K562 (cell line): Measurements from ENCODE around the gene PRICKLE2. TPM values are rescaled to one million over a fixed set of nuclear protein-coding genes. Genes with fewer than 3 reads are reported as not detected.

Source experiments
- ATAC-seq: fragments of 200-7000 bp; cut with Tn5 transposase; 3 replicates; pipeline ENCODE4 v1.9.1; 2020; ENCODE audit warnings: moderate library complexity
- BruUV-seq: library from RNA; stranded (reverse); fragments of 400-500 nt; replicated peaks from 2 replicates; lab custom pipeline; 2021; lab: Mats Ljungman, UMichigan
- CTCF ChIA-PET: fragments of 300-600 bp; formaldehyde crosslinking; extraction: SDS; loops from one replicate; lab custom pipeline; 2021; ENCODE audit warnings: low intra/inter-chr PET ratio; lab: Yijun Ruan, JAX
- POLR2A ChIA-PET: fragments of 300-600, 350-650 bp; sonication (Branson Sonifier 250); formaldehyde crosslinking; extraction: SDS; loops from one replicate; lab custom pipeline; 2021; ENCODE audit warnings: antibody characterized with exemption, inconsistent platforms; lab: Yijun Ruan, JAX
- DNase-seq, 4 experiments: peaks; one replicate each; pipeline versions ENCODE4 v3.0.0 to v3.0.0-alpha.2; 2011 to 2018; ENCODE audit warnings: low spot score in 3 of 4, mixed read lengths in 3 of 4; ENCODE audit errors: extremely low read depth in 1 of 4
- FAIRE-seq: peaks from 2 replicates; lab custom pipeline; 2011; peaks lifted over from hg19 to GRCh38; lab: Jason Lieb, UNC
- H2AFZ ChIP-seq: 2 replicates; pipeline ENCODE4 v1.6.0; 2011; ENCODE audit warnings: low read depth, low read length, control low read depth, inconsistent platforms
- H3K27ac ChIP-seq: fragments of 200-600 bp; 3 replicates; pipeline ENCODE4 v1.8.0; 2011; ENCODE audit warnings: low read depth, mild to moderate bottlenecking, control low read depth, inconsistent platforms, low read length, moderate library complexity, mixed read lengths; ENCODE audit errors: extremely low read depth
- H3K27me3 ChIP-seq, 2 experiments: fragments of 300-600 bp in 1 of 2; 2 replicates in 1 of 2; 3 replicates in 1 of 2; pipeline versions ENCODE4 v1.6.0 to v1.8.0; 2011; ENCODE audit warnings: inconsistent platforms in 2 of 2, low read length in 2 of 2, mild to moderate bottlenecking in 1 of 2, mixed read lengths in 1 of 2, moderate library complexity in 1 of 2; ENCODE audit not compliant: control insufficient read depth in 2 of 2, insufficient read depth in 2 of 2
- H3K36me3 ChIP-seq: fragments of 300-600 bp; 3 replicates; pipeline ENCODE4 v1.8.0; 2011; ENCODE audit warnings: mild to moderate bottlenecking, low read length, inconsistent platforms; ENCODE audit not compliant: control insufficient read depth, insufficient read depth
- H3K4me1 ChIP-seq, 2 experiments: fragments of 200-600 bp in 1 of 2; replicated peaks in 1 of 2; 2 replicates in 1 of 2; 3 replicates in 1 of 2; pipeline versions ENCODE4 v1.5.1 to v1.8.0; 2011; ENCODE audit warnings: inconsistent platforms in 2 of 2, low read length in 2 of 2, mild to moderate bottlenecking in 1 of 2, mixed read lengths in 1 of 2, moderate library complexity in 1 of 2; ENCODE audit not compliant: control insufficient read depth in 2 of 2, insufficient read depth in 2 of 2
- H3K4me2 ChIP-seq: 2 replicates; pipeline ENCODE4 v1.6.1; 2011; ENCODE audit warnings: low read length, control low read depth, inconsistent platforms, mixed read lengths; ENCODE audit not compliant: insufficient read depth
- H3K4me3 ChIP-seq: fragments of 200-600 bp; sonication (generic), shearing (Covaris generic); 2 replicates; pipeline ENCODE4 v1.5.1; 2016; ENCODE audit warnings: control low read depth, inconsistent platforms
- H3K79me2 ChIP-seq: fragments of 200-600 bp; 3 replicates; pipeline ENCODE4 v1.8.0; 2011; ENCODE audit warnings: low read length, inconsistent platforms; ENCODE audit not compliant: control insufficient read depth, insufficient read depth
- H3K9ac ChIP-seq, 2 experiments: 2 replicates each; pipeline versions ENCODE4 v1.6.0 to v1.6.1; 2011; ENCODE audit warnings: low read depth in 2 of 2, low read length in 2 of 2, control low read depth in 1 of 2, inconsistent platforms in 1 of 2, mild to moderate bottlenecking in 1 of 2, mixed read lengths in 1 of 2; ENCODE audit not compliant: insufficient read depth in 1 of 2
- H3K9me1 ChIP-seq: one replicate; pipeline ENCODE4 v1.6.0; 2011; ENCODE audit warnings: inconsistent platforms, mild to moderate bottlenecking, low read length, moderate library complexity; ENCODE audit not compliant: control insufficient read depth, insufficient read depth
- H3K9me3 ChIP-seq: replicated peaks from 2 replicates; pipeline ENCODE4 v1.5.1; 2011; ENCODE audit warnings: low read depth, low read length, inconsistent platforms; ENCODE audit not compliant: control insufficient read depth, insufficient read depth
- H4K20me1 ChIP-seq: replicated peaks from 2 replicates; pipeline ENCODE4 v1.6.1; 2011; ENCODE audit warnings: low read length, inconsistent platforms, mixed read lengths; ENCODE audit not compliant: control insufficient read depth, insufficient read depth
- CBX1 ChIP-seq: sonication (generic); IDR thresholded peaks from 2 replicates; pipeline ENCODE4 v1.6.1; 2016; ENCODE audit warnings: antibody characterized with exemption, low read depth, mild to moderate bottlenecking
- EGR1 ChIP-seq: fragments of 450-650 bp; conservative IDR thresholded peaks from 2 replicates; pipeline ENCODE4 v1.6.1; 2017; ENCODE audit warnings: mild to moderate bottlenecking
- MEIS2 ChIP-seq: fragments of 450-650 bp; IDR thresholded peaks from 2 replicates; pipeline ENCODE4 v1.6.1; 2014; ENCODE audit warnings: mild to moderate bottlenecking; ENCODE audit not compliant: partially characterized antibody
- MTA3 ChIP-seq: fragments of 450-650 bp; formaldehyde crosslinking; IDR thresholded peaks from 2 replicates; pipeline ENCODE4 v1.6.1; 2017; ENCODE audit warnings: mild to moderate bottlenecking, borderline replicate concordance
- NR3C1 ChIP-seq: sonication (generic); formaldehyde crosslinking; IDR thresholded peaks from 2 replicates; pipeline ENCODE4 v1.8.1; 2022; ENCODE audit warnings: missing genetic modification reagents
- NUFIP1 ChIP-seq: fragments of 450-650 bp; IDR thresholded peaks from 2 replicates; pipeline ENCODE4 v1.6.1; 2018; ENCODE audit not compliant: partially characterized antibody
- RBFOX2 ChIP-seq: fragments of 200-400 bp; formaldehyde crosslinking; IDR thresholded peaks from 2 replicates; pipeline ENCODE4 v1.6.1; 2017; ENCODE audit warnings: low read depth, mild to moderate bottlenecking, low read length, moderate library complexity
- TCF3 ChIP-seq: sonication (generic); formaldehyde crosslinking; IDR thresholded peaks from 2 replicates; pipeline ENCODE4 v1.4.0; 2020; ENCODE audit warnings: mild to moderate bottlenecking, missing genetic modification reagents
- ZBTB5 ChIP-seq: fragments of 450-650 bp; IDR thresholded peaks from 2 replicates; pipeline ENCODE4 v1.6.1; 2017; ENCODE audit warnings: antibody characterized with exemption
- ZNF174 ChIP-seq: fragments of 250-450 bp; sonication (Bioruptor Pico); IDR thresholded peaks from 2 replicates; pipeline ENCODE4 v1.4.0; 2020; ENCODE audit warnings: mild to moderate bottlenecking
- ZNF449 ChIP-seq: fragments of 250-450 bp; sonication (Bioruptor Pico); IDR thresholded peaks from 2 replicates; pipeline ENCODE4 v1.8.0; 2022; ENCODE audit warnings: moderate library complexity, mild to moderate bottlenecking, inconsistent platforms
- ZNF586 ChIP-seq: fragments of 450-650 bp; formaldehyde crosslinking; conservative IDR thresholded peaks from 2 replicates; pipeline ENCODE4 v1.4.0; 2020; ENCODE audit warnings: mild to moderate bottlenecking, moderate library complexity
- WGBS: fragments of 100-300 bp; shearing (Covaris generic); methylation state at CpG from one replicate; pipeline ENCODE4 v1.1.6; 2016; ENCODE audit warnings: low coverage, mixed read lengths; ENCODE audit not compliant: insufficient coverage; ENCODE audit errors: missing lambda C conversion rate; 5-methylcytosine and 5-hydroxymethylcytosine counted together
- in situ Hi-C: fragments of 300-500 bp; cut with MboI; formaldehyde crosslinking; loops from 4 replicates; pipeline ENCODE4 v1.15.0; 2018; ENCODE audit warnings: inconsistent platforms, mixed read lengths
- intact Hi-C: fragments of 100-400 bp; cut with micrococcal nuclease; formaldehyde crosslinking; loops from 2 replicates; pipeline ENCODE4 v1.14.2; 2022
- polyA plus RNA-seq, 8 experiments: library from polyadenylated mRNA; depleted of rRNA in 4 of 8; stranded (reverse) in 5 of 8; unstranded in 3 of 8; fragments of >200 nt; fragmentation: Nextera tagmentation in 2 of 8; fragmentation: Illumina TruSeq in 1 of 8; extraction: Ambion mirVana in 2 of 8; extraction: Trizol in 1 of 8; gene quantifications; 2 replicates each; pipeline versions ENCODE4 v1.2.1 to v1.2.3, GENCODE V29; 2011 to 2014; ENCODE audit warnings: inconsistent platforms in 1 of 8, missing spikeins in 1 of 8
- total RNA-seq, 7 experiments: library from RNA; depleted of rRNA in 6 of 7; stranded (reverse); fragments of >200 nt in 6 of 7; fragmentation: Illumina TruSeq in 2 of 7; extraction: Trizol in 2 of 7; gene quantifications; 2 replicates each; pipeline versions ENCODE4 v1.2.1 to v1.2.3, GENCODE V29; 2011 to 2021; ENCODE audit warnings: low replicate concordance in 1 of 7

The PRICKLE2 gene
- total and polyA plus RNA-seq, 9 of the 15 experiments (the other 6 are each of a cell fraction or from before 2014, with no cell fraction given) = 0.07 to 0.09 TPM; not detected in 7

GRCh38 chr3:64218746-64219145 is 6.5 kb downstream of the PRICKLE2 start:
- no peak overlapping the region for H3K4me2 ChIP-seq
- no peak for FAIRE-seq
- H3K9me3 ChIP-seq = no peaks in the 10 kb centered on the region
- H3K27me3 ChIP-seq = peaks cover 0 to 5% of the 10 kb centered on the region in 2 experiments; a peak in 2 of 5 replicates
- no peak for DNase-seq
- H3K9me1 ChIP-seq = no peaks in the 10 kb centered on the region
- no peaks in the 10 kb centered on the region for H3K36me3 ChIP-seq
- H3K79me2 ChIP-seq = no peaks in the 10 kb centered on the region
- ATAC-seq = no peak
- in situ Hi-C loops = no loop called here
- no peak overlapping the region for H3K27ac ChIP-seq
- TF ChIP-seq NR3C1 = no peak
- no peak for TF ChIP-seq MTA3
- TF ChIP-seq CBX1 = no peak
- TF ChIP-seq ZBTB5 = no peak
- TF ChIP-seq EGR1 = no peak
- no peak for TF ChIP-seq ZNF586 (CRISPR knock-in tag)
- no peak for TF ChIP-seq ZNF174
- no peak for TF ChIP-seq MEIS2
- no peak for TF ChIP-seq NUFIP1
- no peak for TF ChIP-seq TCF3 (CRISPR knock-in tag)
- TF ChIP-seq RBFOX2 = no peak
- TF ChIP-seq ZNF449 = no peak
- no peak overlapping the region for H3K4me3 ChIP-seq
- H4K20me1 ChIP-seq = no peaks in the 10 kb centered on the region
- H3K4me1 ChIP-seq = no peaks in the 10 kb centered on the region
- 0% methylated on average over 4 of the region's 4 CpGs for WGBS
- no TSS peak for BruUV-seq
- ChIA-PET POLR2A (no interaction called here), CTCF (no interaction called here)
- H3K9ac ChIP-seq = no peak overlapping the region
- intact Hi-C loops = no loop called here
- H2AFZ ChIP-seq = no peak overlapping the region
